Parathyroid adenoma (tissue), 2 donors: ENCODE data around the gene HOXB7.

ENCODE experiments used
- H2AFZ ChIP-seq: fragments of 300-600 bp; sonication (generic); one replicate; pipeline ENCODE4 v1.7.0; 2017; ENCODE audit warnings: antibody characterized with exemption, mild to moderate bottlenecking
- H3K27ac ChIP-seq: fragments of 300-600 bp; sonication (generic); one replicate; pipeline ENCODE4 v1.7.0; 2017
- H3K27me3 ChIP-seq: fragments of 300-600 bp; sonication (generic); one replicate; pipeline ENCODE4 v1.7.0; 2017; ENCODE audit warnings: low read length; ENCODE audit not compliant: control insufficient read depth, insufficient read depth
- H3K36me3 ChIP-seq: fragments of 300-600 bp; sonication (generic); one replicate; pipeline ENCODE4 v1.7.0; 2017; ENCODE audit warnings: low read length; ENCODE audit not compliant: control insufficient read depth, insufficient read depth
- H3K4me1 ChIP-seq: fragments of 300-600 bp; sonication (generic); one replicate; pipeline ENCODE4 v1.7.0; 2017; ENCODE audit warnings: control low read depth
- H3K4me2 ChIP-seq: fragments of 300-600 bp; sonication (generic); one replicate; pipeline ENCODE4 v1.7.0; 2017; ENCODE audit warnings: low read length
- H3K4me3 ChIP-seq: fragments of 300-600 bp; sonication (generic); one replicate; pipeline ENCODE4 v1.7.0; 2017; ENCODE audit warnings: low read depth, low read length
- H3K79me2 ChIP-seq: fragments of 300-600 bp; sonication (generic); one replicate; pipeline ENCODE4 v1.7.0; 2017; ENCODE audit warnings: control low read depth
- H3K9ac ChIP-seq: fragments of 300-600 bp; sonication (generic); one replicate; pipeline ENCODE4 v1.7.0; 2017; ENCODE audit warnings: mild to moderate bottlenecking
- H3K9me3 ChIP-seq: fragments of 300-600 bp; sonication (generic); one replicate; pipeline ENCODE4 v1.7.0; 2017; ENCODE audit warnings: low read length; ENCODE audit not compliant: control insufficient read depth
- TF ChIP-seq, protein P1 (sequence below): fragments of 300-600 bp; sonication (generic); IDR thresholded peaks from one replicate; pipeline ENCODE4 v1.7.0; 2017; ENCODE audit warnings: antibody characterized with exemption, mild to moderate bottlenecking
- donor health status: primary hyperparathyroidism.

HOXB7 gene

DNA sequence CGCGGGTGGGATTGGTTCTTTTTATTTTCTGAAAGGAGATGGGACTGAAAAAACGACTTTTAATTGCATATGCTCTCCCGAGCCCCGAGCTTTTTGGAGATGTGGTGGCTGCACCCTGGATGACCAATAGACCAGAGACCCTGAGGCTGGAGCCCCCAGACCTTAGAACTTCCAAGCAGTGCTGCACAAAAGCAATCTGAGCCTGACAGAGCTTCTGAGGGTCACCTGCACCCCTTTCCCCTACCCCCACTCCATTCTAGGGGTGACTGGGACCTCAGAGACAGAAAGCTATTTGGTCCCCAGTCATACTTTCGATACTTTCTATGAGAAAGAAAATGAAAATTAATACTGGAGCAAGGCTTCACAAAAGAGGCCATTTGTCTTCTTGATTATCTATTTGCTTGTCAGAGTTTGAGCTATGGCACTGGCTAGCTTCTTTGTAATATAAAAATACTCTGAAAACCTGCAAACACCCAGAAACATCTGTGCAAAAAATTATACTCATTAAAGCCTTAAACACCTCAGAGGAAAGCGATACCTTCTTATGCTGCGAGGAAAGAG lies 36.2 kb downstream of the HOXB7 start:
- no peak overlapping the region for H3K27ac ChIP-seq
- no peaks in the 10 kb centered on the region for H3K79me2 ChIP-seq
- no peaks in the 10 kb centered on the region for H3K9me3 ChIP-seq
- H3K4me2 ChIP-seq = no peak overlapping the region
- no peak overlapping the region for H3K4me3 ChIP-seq
- H3K4me1 ChIP-seq = no peaks in the 10 kb centered on the region
- H3K36me3 ChIP-seq = no peaks in the 10 kb centered on the region
- H3K9ac ChIP-seq = no peak overlapping the region
- H2AFZ ChIP-seq = no peak overlapping the region
- TF ChIP-seq, protein P1, sequence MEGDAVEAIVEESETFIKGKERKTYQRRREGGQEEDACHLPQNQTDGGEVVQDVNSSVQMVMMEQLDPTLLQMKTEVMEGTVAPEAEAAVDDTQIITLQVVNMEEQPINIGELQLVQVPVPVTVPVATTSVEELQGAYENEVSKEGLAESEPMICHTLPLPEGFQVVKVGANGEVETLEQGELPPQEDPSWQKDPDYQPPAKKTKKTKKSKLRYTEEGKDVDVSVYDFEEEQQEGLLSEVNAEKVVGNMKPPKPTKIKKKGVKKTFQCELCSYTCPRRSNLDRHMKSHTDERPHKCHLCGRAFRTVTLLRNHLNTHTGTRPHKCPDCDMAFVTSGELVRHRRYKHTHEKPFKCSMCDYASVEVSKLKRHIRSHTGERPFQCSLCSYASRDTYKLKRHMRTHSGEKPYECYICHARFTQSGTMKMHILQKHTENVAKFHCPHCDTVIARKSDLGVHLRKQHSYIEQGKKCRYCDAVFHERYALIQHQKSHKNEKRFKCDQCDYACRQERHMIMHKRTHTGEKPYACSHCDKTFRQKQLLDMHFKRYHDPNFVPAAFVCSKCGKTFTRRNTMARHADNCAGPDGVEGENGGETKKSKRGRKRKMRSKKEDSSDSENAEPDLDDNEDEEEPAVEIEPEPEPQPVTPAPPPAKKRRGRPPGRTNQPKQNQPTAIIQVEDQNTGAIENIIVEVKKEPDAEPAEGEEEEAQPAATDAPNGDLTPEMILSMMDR = no peak
- no peaks in the 10 kb centered on the region for H3K27me3 ChIP-seq

DNA sequence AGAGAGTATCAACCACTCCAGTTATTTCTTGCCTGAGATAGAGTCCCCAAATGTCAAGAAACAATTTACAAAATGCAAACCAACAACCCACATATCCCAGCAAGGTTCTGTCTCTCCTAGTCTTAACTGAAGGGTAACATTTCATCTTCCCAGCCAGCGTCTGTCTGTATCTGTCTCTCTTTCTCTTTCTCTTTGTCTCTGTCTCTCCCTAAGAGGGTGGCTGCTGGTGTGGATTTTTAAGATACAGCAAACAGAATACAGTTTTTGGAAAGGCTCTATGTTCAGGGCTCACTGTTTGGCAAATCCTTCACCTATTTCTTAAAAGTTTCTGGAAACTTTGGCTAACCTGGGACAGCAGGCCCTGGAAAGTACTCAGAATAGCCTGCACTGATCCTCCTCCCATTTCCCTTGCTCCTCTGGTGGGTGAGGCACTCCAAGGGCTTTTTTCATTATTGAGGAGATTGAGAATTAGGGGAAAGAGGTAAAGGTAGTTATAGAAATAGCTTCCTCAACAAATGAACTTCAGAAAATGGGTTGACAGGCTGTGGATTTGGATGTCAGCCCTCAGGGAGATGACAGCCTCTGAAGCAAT lies 38.9 kb downstream of the HOXB7 start:
- no peaks in the 10 kb centered on the region for H3K4me1 ChIP-seq
- H3K4me3 ChIP-seq = no peak overlapping the region
- no peak overlapping the region for H3K27ac ChIP-seq

DNA sequence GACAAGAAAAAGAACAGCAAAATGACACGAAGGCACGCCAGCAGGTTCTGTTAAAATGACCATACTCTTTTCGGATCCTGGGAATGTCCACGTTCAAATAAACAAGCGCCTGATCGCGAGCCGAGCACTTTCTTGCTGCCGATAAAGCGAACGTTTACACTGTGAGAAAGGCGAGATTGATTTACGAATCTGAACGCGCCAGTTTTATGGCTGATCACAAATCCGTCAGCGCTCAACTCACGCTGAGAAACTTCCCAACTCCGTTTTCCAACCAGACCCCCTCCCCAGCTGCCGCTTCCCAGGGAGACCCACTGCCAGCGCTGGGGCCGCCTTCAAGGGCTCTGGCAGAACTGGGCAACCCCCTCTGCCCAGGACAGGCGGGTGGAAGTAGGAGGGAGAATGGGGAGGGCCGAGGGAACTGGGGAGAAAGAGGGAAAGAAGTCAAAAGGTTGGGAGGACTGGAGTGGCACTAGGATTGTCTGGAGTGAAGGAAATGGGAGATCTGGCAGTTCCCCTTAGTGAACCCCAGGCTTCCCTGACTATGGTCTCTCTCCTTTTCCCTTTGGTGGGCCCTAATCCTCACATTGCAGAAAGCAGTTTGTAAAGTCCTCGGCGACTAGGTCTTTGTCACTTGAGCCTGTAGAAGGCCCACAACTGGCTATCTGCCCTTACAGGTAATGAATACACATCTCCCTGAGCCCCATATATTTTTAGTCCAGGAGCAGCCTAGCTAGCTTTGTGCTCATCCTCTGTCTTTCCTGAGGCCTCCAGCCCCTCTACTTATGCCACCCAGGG lies 39.6 kb downstream of the HOXB7 start:
- Histone ChIP-seq H2AFZ (no peak overlapping the region), H3K9me3 (no peaks in the 10 kb centered on the region), H3K36me3 (no peaks in the 10 kb centered on the region), H3K4me1 (no peaks in the 10 kb centered on the region), H3K27ac (no peak overlapping the region), H3K79me2 (no peaks in the 10 kb centered on the region), H3K4me3 (no peak overlapping the region), H3K4me2 (no peak overlapping the region), H3K9ac (no peak overlapping the region), H3K27me3 (no peaks in the 10 kb centered on the region)
- TF ChIP-seq, protein P1 = no peak

More for the DNA sequence above, 38.9 kb downstream of the HOXB7 start:
- Histone ChIP-seq H3K79me2 (no peaks in the 10 kb centered on the region), H3K36me3 (no peaks in the 10 kb centered on the region), H3K9ac (no peak overlapping the region), H3K27me3 (no peaks in the 10 kb centered on the region), H2AFZ (no peak overlapping the region), H3K9me3 (no peaks in the 10 kb centered on the region), H3K4me2 (no peak overlapping the region)
- TF ChIP-seq, protein P1 = no peak

DNA sequence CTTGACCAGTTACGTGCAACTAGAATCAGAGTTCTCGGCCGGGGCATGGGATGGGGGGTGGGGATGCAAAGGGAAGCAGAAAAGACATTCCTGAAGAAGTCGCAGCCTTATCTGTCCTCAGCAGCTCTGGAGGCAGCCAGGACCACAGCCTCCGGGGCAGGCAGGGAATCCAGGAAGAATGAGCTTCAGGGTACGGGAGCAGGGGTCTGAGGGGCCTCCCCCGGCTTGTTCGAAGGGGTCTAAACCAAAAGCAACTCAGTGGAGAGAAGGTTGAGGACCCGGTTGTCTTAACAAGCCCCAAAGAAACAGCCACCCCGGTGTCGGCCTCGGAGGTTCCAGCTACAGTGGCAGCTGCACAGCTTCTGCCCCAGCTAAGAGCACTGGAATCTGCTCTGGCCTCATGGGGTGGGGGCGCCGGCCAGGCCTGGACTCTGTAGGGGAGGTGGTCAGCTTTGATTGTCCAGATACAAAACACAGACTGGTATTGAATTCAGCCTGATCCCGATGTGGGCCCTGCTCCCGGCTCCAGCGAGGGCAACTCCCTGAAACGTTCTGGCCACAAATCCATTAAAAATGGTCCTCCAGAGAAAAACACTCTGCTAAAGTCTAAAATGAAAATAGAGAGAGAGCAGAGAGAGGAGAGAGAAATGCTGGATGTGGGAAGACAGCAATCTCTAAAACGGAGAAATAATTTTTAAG lies 40.3 kb downstream of the HOXB7 start:
- no peak overlapping the region for H3K27ac ChIP-seq
- no peak overlapping the region for H3K9ac ChIP-seq
- no peak overlapping the region for H2AFZ ChIP-seq

More for the DNA sequence above, 40.3 kb downstream of the HOXB7 start:
- H3K9me3 ChIP-seq = no peaks in the 10 kb centered on the region
- no peaks in the 10 kb centered on the region for H3K27me3 ChIP-seq
- H3K79me2 ChIP-seq = no peaks in the 10 kb centered on the region
- TF ChIP-seq, protein P1 = no peak
- no peaks in the 10 kb centered on the region for H3K4me1 ChIP-seq
- no peak overlapping the region for H3K4me2 ChIP-seq
- no peak overlapping the region for H3K4me3 ChIP-seq
- no peaks in the 10 kb centered on the region for H3K36me3 ChIP-seq
